Lower leg skin (tissue), 4 donors: ENCODE results near the gene VSIG2. TPM values are rescaled to one million over a fixed set of nuclear protein-coding genes. Genes with fewer than 3 reads are reported as not detected.

Source experiments
- DNase-seq, 2 donors: peaks; one replicate each; pipeline ENCODE4 v3.0.0-alpha.2; 2019; ENCODE audit warnings: low spot score in 2 of 2
- H3K4me3 ChIP-seq: fragments of 200-600 bp; sonication (generic); 2 replicates; pipeline ENCODE4 v1.5.1; 2017; ENCODE audit warnings: mild to moderate bottlenecking, low read depth; ENCODE audit not compliant: poor library complexity, severe bottlenecking
- POLR2A ChIP-seq, 2 donors: fragments of 450-650 bp; IDR thresholded peaks; one replicate each; pipeline ENCODE4 v1.6.1; 2016 to 2017; ENCODE audit warnings: antibody characterized with exemption in 2 of 2, mild to moderate bottlenecking in 1 of 2, moderate library complexity in 1 of 2
- WGBS, 2 donors: methylation state at CpG; one replicate each; pipeline ENCODE4 v1.1.5; 2018; 5-methylcytosine and 5-hydroxymethylcytosine counted together
- intact Hi-C: fragments of 100-400 bp; cut with DNase I; formaldehyde crosslinking; loops from one replicate; pipeline ENCODE4 v1.15.0; 2023; ENCODE audit warnings: low total_unique reads
- total RNA-seq, 4 donors: library from RNA; depleted of rRNA; stranded (reverse); fragments of >200 nt; gene quantifications; one replicate each; pipeline ENCODE4 v1.1.0, GENCODE V29; 2016
- TF ChIP-seq, protein P1 (sequence below), 3 donors: fragments of 450-650 bp; IDR thresholded peaks; one replicate each; pipeline ENCODE4 v1.5.1; 2016; ENCODE audit warnings: antibody characterized with exemption in 3 of 3, mild to moderate bottlenecking in 3 of 3, moderate library complexity in 2 of 3

VSIG2 gene
- total RNA-seq, 4 donors from 2014 or later, result 0.30 to 2.3 (median 0.55) TPM

DNA sequence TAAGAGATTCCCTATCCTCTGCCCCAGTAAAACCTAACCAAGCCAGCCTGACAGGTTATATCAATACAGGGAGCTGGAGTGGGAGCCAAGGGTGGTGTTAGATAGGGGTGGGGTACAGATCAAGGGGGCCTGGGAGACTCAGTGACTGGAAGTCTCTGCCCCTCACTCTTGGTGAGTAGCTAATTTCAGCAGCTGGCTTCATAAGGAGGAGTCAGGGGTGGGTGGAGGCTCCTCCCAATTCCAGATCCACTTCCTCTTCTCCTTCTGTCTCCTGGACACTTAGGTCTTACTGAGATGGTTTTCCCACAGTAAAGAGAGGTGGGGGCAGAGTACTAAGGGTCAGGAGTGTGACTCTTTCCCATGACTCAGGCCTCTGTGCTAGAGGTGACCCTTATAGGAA lies 1.1 kb upstream of the VSIG2 start:
- no peak for DNase-seq
- H3K4me3 ChIP-seq, result no peak overlapping the region
- TF ChIP-seq, protein P1, sequence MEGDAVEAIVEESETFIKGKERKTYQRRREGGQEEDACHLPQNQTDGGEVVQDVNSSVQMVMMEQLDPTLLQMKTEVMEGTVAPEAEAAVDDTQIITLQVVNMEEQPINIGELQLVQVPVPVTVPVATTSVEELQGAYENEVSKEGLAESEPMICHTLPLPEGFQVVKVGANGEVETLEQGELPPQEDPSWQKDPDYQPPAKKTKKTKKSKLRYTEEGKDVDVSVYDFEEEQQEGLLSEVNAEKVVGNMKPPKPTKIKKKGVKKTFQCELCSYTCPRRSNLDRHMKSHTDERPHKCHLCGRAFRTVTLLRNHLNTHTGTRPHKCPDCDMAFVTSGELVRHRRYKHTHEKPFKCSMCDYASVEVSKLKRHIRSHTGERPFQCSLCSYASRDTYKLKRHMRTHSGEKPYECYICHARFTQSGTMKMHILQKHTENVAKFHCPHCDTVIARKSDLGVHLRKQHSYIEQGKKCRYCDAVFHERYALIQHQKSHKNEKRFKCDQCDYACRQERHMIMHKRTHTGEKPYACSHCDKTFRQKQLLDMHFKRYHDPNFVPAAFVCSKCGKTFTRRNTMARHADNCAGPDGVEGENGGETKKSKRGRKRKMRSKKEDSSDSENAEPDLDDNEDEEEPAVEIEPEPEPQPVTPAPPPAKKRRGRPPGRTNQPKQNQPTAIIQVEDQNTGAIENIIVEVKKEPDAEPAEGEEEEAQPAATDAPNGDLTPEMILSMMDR (IDR thresholded peaks at IDR 0.05), result no peak
- no peak for TF ChIP-seq POLR2A (IDR thresholded peaks at IDR 0.05)
- intact Hi-C loops, result no loop called here

DNA sequence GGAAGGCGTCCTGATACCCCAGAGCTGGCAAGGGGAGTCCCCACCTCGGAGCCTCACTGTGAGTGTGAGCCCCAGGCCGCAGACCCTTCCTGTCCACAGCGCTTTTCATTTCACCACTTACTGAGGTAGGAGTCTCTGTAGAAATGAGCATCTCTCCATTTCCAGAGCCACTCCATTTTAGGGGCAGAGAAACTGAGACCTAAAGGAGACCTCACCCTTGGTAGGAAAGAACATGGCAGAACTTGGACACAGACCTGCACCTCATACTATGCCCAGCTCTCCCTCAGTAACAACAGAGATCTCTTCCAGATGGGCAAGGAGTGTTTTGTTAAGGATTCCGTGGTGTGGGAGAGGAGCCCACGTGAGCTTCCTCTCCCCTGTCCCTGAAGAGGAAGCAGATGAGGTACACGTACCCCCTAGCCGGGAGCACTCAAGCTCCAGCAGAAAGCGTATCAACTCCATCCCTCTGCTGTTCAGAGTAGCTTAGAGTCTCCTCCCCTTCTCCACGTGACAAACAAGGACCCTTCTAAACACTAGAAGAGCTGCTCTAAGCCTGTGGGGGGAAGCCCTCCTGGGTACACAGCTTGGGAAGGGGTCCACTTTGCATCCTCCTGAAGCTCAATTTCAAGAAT lies 532 bp upstream of the VSIG2 start:
- intact Hi-C loops, result no loop called here
- TF ChIP-seq, protein P1 (IDR thresholded peaks at IDR 0.05), result no peak
- TF ChIP-seq POLR2A (IDR thresholded peaks at IDR 0.05), result no peak
- DNase-seq, result no peak
- WGBS, 2 donors, result 41 to 60% methylated on average over 10 of the region's 10 CpGs
- no peak overlapping the region for H3K4me3 ChIP-seq

DNA sequence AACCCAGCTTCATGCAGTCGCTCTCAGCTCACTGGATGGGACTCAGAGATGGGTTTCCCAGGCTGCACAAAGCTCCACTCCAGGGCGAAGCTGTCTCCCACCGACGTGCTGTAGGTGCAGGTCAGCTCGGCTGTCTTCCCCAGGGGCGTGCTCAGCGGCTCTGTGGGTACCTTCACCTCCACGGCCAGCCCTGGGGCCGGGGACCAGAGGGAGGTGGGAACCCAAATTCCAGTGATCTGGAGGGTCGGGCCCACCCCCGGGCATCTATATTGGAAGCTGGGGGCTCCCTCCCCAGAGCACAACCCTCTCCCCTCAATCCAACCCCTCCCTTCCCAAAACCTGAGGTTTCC lies 689 bp downstream of the VSIG2 start:
- 59 to 67% methylated on average over 4 to 11 of the region's 11 CpGs for WGBS, 2 donors
- no peak for DNase-seq
- no peak overlapping the region for H3K4me3 ChIP-seq
- TF ChIP-seq POLR2A (IDR thresholded peaks at IDR 0.05), result no peak
- TF ChIP-seq, protein P1 (IDR thresholded peaks at IDR 0.05), result no peak
- intact Hi-C loops, result no loop called here

DNA sequence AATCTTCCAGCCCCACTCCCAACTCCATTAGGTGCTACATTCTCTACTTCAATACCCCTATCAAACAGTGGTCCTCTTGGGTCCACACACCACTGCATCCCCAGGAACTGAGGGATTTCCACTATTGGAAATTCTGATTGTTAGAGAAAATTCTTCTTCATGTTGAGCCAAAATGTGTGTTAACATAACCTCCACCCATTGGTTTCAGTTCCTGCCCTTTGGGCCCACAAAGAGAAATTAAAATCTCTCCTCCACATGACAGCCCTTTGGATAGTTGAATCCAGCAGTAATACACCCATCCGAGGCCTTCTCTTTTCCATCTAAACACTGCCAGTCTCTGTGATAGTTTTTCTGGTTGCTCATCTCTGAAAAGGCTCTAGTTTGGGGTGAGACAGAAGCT lies 2.1 kb downstream of the VSIG2 start:
- TF ChIP-seq, protein P1 (IDR thresholded peaks at IDR 0.05), result no peak
- no peak for TF ChIP-seq POLR2A (IDR thresholded peaks at IDR 0.05)
- no peak overlapping the region for H3K4me3 ChIP-seq
- no peak for DNase-seq
- intact Hi-C loops, result no loop called here
- WGBS, 2 donors, result 67 to 81% methylated on average over 1 of the region's 1 CpG

DNA sequence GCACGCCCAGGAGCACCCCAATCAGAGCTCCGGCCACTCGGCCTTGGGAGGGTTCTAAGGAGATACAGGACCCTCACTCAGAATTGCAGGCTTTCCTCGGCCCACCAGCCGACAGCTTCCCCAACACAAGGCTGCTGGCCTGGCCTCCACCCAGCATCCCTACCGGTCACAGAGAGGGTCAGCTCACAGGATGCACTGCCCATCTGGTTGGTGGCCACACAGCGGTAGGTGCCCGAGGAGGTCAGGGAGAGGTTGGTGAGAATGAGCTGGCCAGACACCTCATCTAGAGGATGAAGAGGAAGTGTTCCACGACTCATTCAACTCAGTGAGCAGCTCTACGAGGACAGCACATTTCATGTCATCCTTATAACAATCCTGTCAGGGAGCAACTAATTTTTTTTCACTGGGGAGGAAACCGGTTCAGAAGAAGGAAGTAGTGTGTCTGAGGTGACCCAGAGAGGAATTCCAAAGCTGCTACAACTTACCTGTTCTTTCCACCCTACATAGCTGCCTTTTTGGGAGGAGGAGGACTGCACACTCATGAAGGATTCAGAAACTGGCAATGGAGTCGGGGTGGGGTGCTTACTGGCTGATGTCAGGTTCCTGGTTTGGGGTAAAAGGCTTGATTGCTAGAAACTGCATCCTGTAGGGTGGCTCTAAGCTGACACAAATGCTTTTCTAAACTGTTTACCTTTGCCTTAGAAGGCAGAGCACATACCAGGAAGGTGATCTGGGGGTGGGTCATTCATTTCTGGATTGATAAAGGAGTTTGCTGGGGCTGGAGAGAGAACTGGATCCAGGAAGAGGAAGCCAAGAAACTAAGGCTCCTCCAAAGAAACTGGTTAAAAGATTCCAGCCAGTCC lies 3.3 kb downstream of the VSIG2 start:
- 43 to 54% methylated on average over 12 of the region's 12 CpGs for WGBS, 2 donors
- intact Hi-C loops, result no loop called here

More for the DNA sequence above, 3.3 kb downstream of the VSIG2 start:
- no peak overlapping the region for H3K4me3 ChIP-seq
- DNase-seq, result no peak
- no peak for TF ChIP-seq POLR2A (IDR thresholded peaks at IDR 0.05)
- TF ChIP-seq, protein P1 (IDR thresholded peaks at IDR 0.05), result no peak
